Neural crest cell (in vitro differentiated cells): ENCODE data around the gene MYO16. TPM values are rescaled to one million over a fixed set of nuclear protein-coding genes. Genes with fewer than 3 reads are reported as not detected.

Experiments
- DNase-seq: peaks from one replicate; pipeline ENCODE4 v3.0.0; 2021; ENCODE audit warnings: low read depth, mixed read lengths, low spot score
- H3K27ac Mint-ChIP-seq: one replicate; pipeline ENCODE4 v1.8.0; 2021; ENCODE audit warnings: mild to moderate bottlenecking, mixed read lengths; ENCODE audit not compliant: unreplicated experiment
- H3K27me3 Mint-ChIP-seq: 2 replicates; pipeline ENCODE4 v1.8.0; 2021; ENCODE audit warnings: low read depth, mild to moderate bottlenecking, mixed read lengths
- H3K36me3 Mint-ChIP-seq: 2 replicates; pipeline ENCODE4 v1.8.0; 2021; ENCODE audit warnings: low read depth, mild to moderate bottlenecking, mixed read lengths
- H3K4me1 Mint-ChIP-seq: 2 replicates; pipeline ENCODE4 v1.8.0; 2021; ENCODE audit warnings: mixed read lengths
- H3K4me3 Mint-ChIP-seq: one replicate; pipeline ENCODE4 v1.8.0; 2021; ENCODE audit warnings: mild to moderate bottlenecking, mixed read lengths
- H3K9me3 Mint-ChIP-seq: 2 replicates; pipeline ENCODE4 v1.8.0; 2021; ENCODE audit warnings: mixed read lengths
- CTCF ChIP-seq: fragments of 200-600 bp; sonication (generic); conservative IDR thresholded peaks from 2 replicates; pipeline ENCODE4 v1.5.0; 2021; ENCODE audit warnings: antibody characterized with exemption, mild to moderate bottlenecking
- total RNA-seq: library from RNA; stranded (reverse); gene quantifications from 2 replicates; pipeline ENCODE4 v1.2.1, GENCODE V29; 2021

MYO16 gene
- total RNA-seq, 1 donor from 2014 or later = 3.3 TPM

- H3K9me3 Mint-ChIP-seq = no peaks in the 10 kb centered on the region
- H3K4me3 Mint-ChIP-seq = no peak overlapping the region
- H3K27ac Mint-ChIP-seq = no peak overlapping the region
- H3K27me3 Mint-ChIP-seq = no peaks in the 10 kb centered on the region
- no peak for TF ChIP-seq CTCF
- DNase-seq = no peak
- H3K36me3 Mint-ChIP-seq = no peaks in the 10 kb centered on the region
- no peaks in the 10 kb centered on the region for H3K4me1 Mint-ChIP-seq
Observed at GRCh38 chr13:108769213-108770070, 140.0 kb downstream of the MYO16 start.

- Mint-ChIP-seq H3K27me3 (no peaks in the 10 kb centered on the region), H3K36me3 (no peaks in the 10 kb centered on the region), H3K27ac (no peak overlapping the region), H3K4me1 (peaks cover 10% of the 10 kb centered on the region), H3K9me3 (no peaks in the 10 kb centered on the region), H3K4me3 (no peak overlapping the region)
- DNase-seq = no peak
- TF ChIP-seq CTCF = no peak
Observed at GRCh38 chr13:108775597-108775996, 146.2 kb downstream of the MYO16 start.

- Mint-ChIP-seq H3K27me3 (no peaks in the 10 kb centered on the region), H3K9me3 (peaks cover 3% of the 10 kb centered on the region), H3K4me1 (peaks cover 10% of the 10 kb centered on the region), H3K27ac (no peak overlapping the region), H3K4me3 (no peak overlapping the region), H3K36me3 (no peaks in the 10 kb centered on the region)
- DNase-seq = no peak
- no peak for TF ChIP-seq CTCF
Observed at GRCh38 chr13:108776650-108777049, 147.2 kb downstream of the MYO16 start.

GRCh38 chr13:108777421-108778420 lies 148.3 kb downstream of the MYO16 start:
- peak overlapping the region; percentile 3 for H3K27ac Mint-ChIP-seq
- H3K9me3 Mint-ChIP-seq = peaks cover 3% of the 10 kb centered on the region
- DNase-seq = no peak
- no peak overlapping the region for H3K4me3 Mint-ChIP-seq
- TF ChIP-seq CTCF = no peak
- H3K4me1 Mint-ChIP-seq = peaks cover 10% of the 10 kb centered on the region
- H3K27me3 Mint-ChIP-seq = no peaks in the 10 kb centered on the region
- peaks cover 4% of the 10 kb centered on the region for H3K36me3 Mint-ChIP-seq

- H3K4me3 Mint-ChIP-seq = no peak overlapping the region
- no peak for DNase-seq
- no peak overlapping the region for H3K27ac Mint-ChIP-seq
- H3K36me3 Mint-ChIP-seq = peaks cover 6% of the 10 kb centered on the region
- TF ChIP-seq CTCF = no peak
- peaks cover 7% of the 10 kb centered on the region for H3K9me3 Mint-ChIP-seq
- peaks cover 10% of the 10 kb centered on the region for H3K4me1 Mint-ChIP-seq
- H3K27me3 Mint-ChIP-seq = no peaks in the 10 kb centered on the region
Observed at GRCh38 chr13:108779308-108779707, 149.9 kb downstream of the MYO16 start.
